Hepatocyte (in vitro differentiated cells): ENCODE results near the gene CD58.

Source experiments
- CTCF ChIP-seq: fragments of 200-600 bp; sonication (generic); IDR thresholded peaks from 2 replicates; pipeline ENCODE4 v1.5.1; 2016; ENCODE audit warnings: antibody characterized with exemption, mild to moderate bottlenecking; ENCODE audit not compliant: poor library complexity
- EZH2 ChIP-seq: fragments of 200-600 bp; sonication (generic); IDR thresholded peaks from 2 replicates; pipeline ENCODE4 v1.6.1; 2016; ENCODE audit warnings: antibody characterized with exemption, mild to moderate bottlenecking, borderline replicate concordance
- EZH2phosphoT487 ChIP-seq: fragments of 200-600 bp; sonication (generic); IDR thresholded peaks from one replicate; pipeline ENCODE4 v1.6.1; 2018; ENCODE audit warnings: antibody characterized with exemption, mild to moderate bottlenecking, low read depth, moderate library complexity; ENCODE audit not compliant: unreplicated experiment, severe bottlenecking

- TF ChIP-seq CTCF (no peak), EZH2 (no peak), EZH2phosphoT487 (no peak)
Observed at GRCh38 chr1:116581323-116581885, 10.6 kb upstream of the CD58 start.
